Muscle layer of colon (tissue), 2 donors: Measurements from ENCODE around the gene PCARE.
A peak's percentile ranks its signal among the peaks of the same experiment; 100 is the strongest.

Source experiments
- H3K27ac ChIP-seq: one replicate; pipeline ENCODE4 v1.7.0; 2013; ENCODE audit warnings: low read depth, mild to moderate bottlenecking, low read length, moderate library complexity
- H3K27me3 ChIP-seq, 2 donors: one replicate each; pipeline ENCODE4 v1.7.0; 2013; ENCODE audit warnings: low read length in 2 of 2, mild to moderate bottlenecking in 2 of 2; ENCODE audit not compliant: insufficient read depth in 2 of 2, control insufficient read depth in 1 of 2
- H3K36me3 ChIP-seq: one replicate; pipeline ENCODE4 v1.7.0; 2013; ENCODE audit warnings: mild to moderate bottlenecking, low read length; ENCODE audit not compliant: insufficient read depth
- H3K4me1 ChIP-seq: one replicate; pipeline ENCODE4 v1.7.0; 2013; ENCODE audit warnings: mild to moderate bottlenecking, low read length; ENCODE audit not compliant: insufficient read depth
- H3K4me3 ChIP-seq, 2 donors: one replicate each; pipeline ENCODE4 v1.7.0; 2013; ENCODE audit warnings: low read length in 2 of 2, low read depth in 1 of 2, mild to moderate bottlenecking in 1 of 2, moderate library complexity in 1 of 2
- H3K9ac ChIP-seq: one replicate; pipeline ENCODE4 v1.7.0; 2013; ENCODE audit warnings: low read length
- H3K9me3 ChIP-seq: one replicate; pipeline ENCODE4 v1.7.0; 2013; ENCODE audit warnings: mild to moderate bottlenecking, low read length
- donor health status: abdominal sarcoma.
- donor health status: Adenocarcinoma of cecum.

PCARE gene

DNA sequence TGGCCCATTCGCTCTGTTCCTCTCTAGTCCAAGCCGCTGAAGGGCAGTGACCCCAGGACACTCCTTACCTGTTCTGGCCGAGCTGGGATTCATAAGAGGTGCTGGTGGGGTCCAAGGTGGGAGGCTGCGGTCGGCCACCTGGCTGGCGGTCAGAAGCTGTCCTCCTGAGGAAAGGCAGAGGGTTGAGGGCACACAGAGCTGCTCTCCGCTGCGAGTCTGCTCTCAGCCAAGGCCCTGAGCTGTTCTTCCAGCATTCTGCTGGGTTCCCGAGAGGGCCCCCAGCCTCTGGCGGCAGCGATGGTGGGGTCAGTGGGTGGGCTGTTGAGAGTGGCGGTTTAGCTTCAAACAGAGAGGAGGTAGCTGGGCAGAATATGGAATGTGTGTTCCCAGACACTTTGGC lies 3.8 kb downstream of the PCARE start:
- H3K36me3 ChIP-seq, result no peaks in the 10 kb centered on the region
- no peak overlapping the region for H3K27ac ChIP-seq
- no peaks in the 10 kb centered on the region for H3K9me3 ChIP-seq
- no peaks in the 10 kb centered on the region for H3K27me3 ChIP-seq
- peaks cover 9% of the 10 kb centered on the region for H3K4me1 ChIP-seq
- no peak overlapping the region for H3K9ac ChIP-seq
- no peak overlapping the region for H3K4me3 ChIP-seq

DNA sequence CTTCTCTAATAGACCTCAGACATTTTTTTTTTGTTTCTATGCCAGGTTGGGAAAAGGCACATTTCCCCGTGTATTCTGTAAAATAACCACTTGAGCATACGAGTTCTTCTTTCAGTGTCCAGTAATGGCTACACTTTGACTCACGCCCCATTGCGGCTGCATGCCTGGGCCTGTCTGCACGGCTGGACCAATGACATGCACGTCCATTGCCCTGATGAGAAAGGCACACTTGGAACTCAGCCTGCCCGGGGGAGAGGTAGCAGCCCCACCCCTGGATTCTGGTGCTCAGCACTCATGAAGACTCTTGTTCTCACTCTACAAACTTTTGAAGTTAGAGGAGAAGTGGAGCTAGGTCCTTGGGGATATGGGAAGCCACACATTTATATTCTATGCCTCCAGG lies 5.8 kb downstream of the PCARE start:
- H3K4me3 ChIP-seq, result no peak overlapping the region
- no peak overlapping the region for H3K9ac ChIP-seq
- no peaks in the 10 kb centered on the region for H3K36me3 ChIP-seq
- H3K27ac ChIP-seq, result no peak overlapping the region
- peaks cover 29% of the 10 kb centered on the region for H3K4me1 ChIP-seq
- no peaks in the 10 kb centered on the region for H3K27me3 ChIP-seq
- no peaks in the 10 kb centered on the region for H3K9me3 ChIP-seq

DNA sequence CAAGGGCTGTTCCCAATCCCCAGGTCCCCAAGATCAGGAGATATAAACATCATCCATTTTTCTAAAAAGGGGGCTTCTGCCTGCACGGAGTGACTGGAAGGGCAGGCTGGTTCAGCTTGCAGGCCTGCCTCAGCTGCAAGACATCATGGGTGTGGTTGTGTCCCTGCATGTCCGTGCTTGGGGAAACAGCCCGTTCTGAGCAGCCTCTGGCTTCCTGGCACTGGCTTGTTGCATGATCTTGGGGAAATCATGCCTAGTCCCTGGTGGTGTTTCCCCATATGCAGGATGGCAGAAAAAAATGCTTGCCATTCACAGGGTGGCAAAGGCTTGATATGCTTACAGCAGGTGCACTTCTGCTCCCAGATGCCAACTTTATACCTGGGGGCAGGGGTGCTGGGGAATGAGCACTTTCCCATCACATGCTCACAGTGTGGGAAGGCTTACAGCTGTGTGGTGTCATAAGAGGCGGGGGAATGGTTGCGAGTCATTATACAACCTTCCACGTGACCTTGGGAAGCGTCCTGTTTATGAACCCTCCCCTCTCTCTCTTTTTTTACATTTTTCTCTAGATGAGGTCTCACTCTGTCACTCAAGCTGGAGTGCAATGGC lies 7.2 kb downstream of the PCARE start:
- Histone ChIP-seq H3K4me1 (peaks cover 38% of the 10 kb centered on the region), H3K4me3 (no peak overlapping the region), H3K9ac (no peak overlapping the region), H3K36me3 (no peaks in the 10 kb centered on the region), H3K9me3 (no peaks in the 10 kb centered on the region), H3K27me3 (no peaks in the 10 kb centered on the region), H3K27ac (no peak overlapping the region)

DNA sequence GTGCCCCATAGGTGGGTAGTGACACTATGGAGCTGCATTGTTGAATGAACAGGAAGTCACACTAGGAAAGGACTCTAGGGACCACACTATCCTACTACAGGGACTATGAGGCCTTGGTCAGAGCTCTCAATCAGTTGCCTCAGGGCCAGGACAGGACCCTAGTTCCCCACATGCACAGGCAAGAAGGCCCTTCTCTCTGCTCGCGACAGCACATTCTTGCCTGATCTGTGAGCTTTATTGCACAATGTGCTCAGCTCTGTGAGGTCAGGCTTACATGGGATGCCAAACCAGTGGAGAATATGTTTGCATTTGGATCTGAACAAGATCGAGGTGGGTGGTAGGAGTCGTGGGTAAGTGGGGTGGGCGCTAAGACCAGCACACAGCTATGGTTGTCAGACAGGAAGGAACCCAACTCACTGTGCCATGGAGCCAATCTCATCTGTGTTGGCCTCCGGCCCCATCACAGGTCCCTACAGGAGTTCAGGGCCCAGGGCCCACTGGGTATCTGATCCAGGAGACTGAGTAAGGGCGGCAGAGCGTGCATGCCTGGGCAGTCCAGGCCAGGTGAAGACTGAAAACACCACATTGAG lies 8.0 kb downstream of the PCARE start:
- Histone ChIP-seq H3K27me3 (no peaks in the 10 kb centered on the region), H3K4me3 (no peak overlapping the region), H3K9ac (no peak overlapping the region), H3K36me3 (no peaks in the 10 kb centered on the region), H3K9me3 (no peaks in the 10 kb centered on the region), H3K4me1 (peaks cover 42% of the 10 kb centered on the region), H3K27ac (no peak overlapping the region)

DNA sequence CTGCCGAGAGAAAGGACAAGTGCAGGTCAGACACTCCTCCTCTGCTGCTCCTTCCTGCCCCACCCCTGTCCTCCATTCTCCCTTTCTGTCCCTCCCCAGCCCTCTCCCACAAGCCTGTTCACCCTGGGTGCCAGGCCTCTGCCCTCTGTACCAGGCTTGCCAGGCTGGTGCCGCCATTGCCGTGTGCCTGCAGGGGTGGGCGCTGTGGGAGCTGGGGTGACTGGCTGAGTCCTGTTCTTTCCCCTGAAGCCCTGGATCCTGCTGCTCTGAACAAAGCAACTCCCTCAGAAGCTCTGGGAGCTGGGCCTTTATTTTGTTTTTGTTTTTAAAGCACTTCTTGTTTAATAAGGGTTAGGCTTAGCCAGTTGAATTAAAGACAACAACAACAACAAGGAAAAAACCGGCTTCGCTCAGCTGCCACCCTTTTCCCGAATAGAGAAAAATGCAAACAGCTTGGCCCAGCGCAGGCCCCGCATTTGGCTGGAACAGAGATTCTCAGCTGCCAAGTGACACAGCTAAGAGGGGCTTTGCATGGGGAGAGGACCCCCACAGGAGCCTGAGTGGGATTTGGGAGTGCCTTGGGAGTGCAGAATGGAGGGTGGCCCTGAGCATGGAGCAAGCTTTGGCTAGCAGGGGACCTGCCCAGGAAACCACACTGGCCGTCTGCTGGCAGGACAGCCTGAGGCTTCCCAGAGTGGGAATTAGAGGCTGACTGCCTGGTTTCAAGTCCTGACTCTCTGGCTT lies 9.1 kb downstream of the PCARE start:
- H3K4me1 ChIP-seq, result peaks cover 42% of the 10 kb centered on the region
- peak overlapping the region in 1 of 2 donors; percentile 26 for H3K4me3 ChIP-seq
- H3K9me3 ChIP-seq, result no peaks in the 10 kb centered on the region
- H3K36me3 ChIP-seq, result no peaks in the 10 kb centered on the region
- peak overlapping the region; percentile 76 for H3K27ac ChIP-seq
- no peaks in the 10 kb centered on the region for H3K27me3 ChIP-seq
- peak overlapping the region; percentile 21 for H3K9ac ChIP-seq

DNA sequence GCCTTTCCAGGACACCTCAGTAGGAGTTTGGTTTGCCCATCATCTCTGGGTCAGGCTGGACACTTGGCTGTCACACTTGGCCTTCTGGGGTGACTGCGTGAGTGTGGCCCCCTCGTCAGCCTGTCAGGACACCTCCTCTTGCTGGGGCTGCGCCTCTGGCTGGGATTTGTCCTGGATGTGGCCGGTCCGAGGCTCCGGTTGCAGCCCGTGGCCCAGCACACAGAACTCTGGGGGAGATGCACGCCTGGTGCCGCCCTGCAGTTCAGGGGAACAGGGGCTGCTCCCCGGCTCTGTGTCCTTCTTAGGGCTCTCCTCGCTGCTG lies 9.6 kb downstream of the PCARE start:
- peaks cover 42% of the 10 kb centered on the region for H3K4me1 ChIP-seq
- no peaks in the 10 kb centered on the region for H3K27me3 ChIP-seq
- peak overlapping the region in 1 of 2 donors; percentile 51 for H3K4me3 ChIP-seq
- H3K27ac ChIP-seq, result peak overlapping the region; percentile 76
- no peaks in the 10 kb centered on the region for H3K9me3 ChIP-seq
- H3K36me3 ChIP-seq, result no peaks in the 10 kb centered on the region
- H3K9ac ChIP-seq, result peak overlapping the region; percentile 21

DNA sequence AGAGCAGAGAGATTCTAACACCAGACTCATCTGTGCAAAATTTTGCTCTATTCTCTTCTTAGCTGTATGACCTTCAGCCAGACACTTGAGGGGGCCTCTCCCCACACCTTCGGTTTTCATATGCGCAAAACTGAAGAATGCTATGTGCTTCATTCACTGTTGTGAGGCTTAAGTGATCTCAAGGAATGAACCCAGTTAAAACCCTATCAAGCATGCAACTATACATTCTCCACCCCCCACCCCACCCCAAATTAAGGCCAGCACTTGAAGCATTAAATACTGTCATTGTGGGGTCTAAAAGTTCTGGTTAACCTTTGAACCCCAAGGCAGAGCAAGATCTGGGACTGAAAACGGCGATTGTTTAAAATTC lies 10.0 kb downstream of the PCARE start:
- H3K27me3 ChIP-seq, result no peaks in the 10 kb centered on the region
- peak overlapping the region; percentile 21 for H3K9ac ChIP-seq
- no peaks in the 10 kb centered on the region for H3K36me3 ChIP-seq
- peaks cover 42% of the 10 kb centered on the region for H3K4me1 ChIP-seq
- H3K9me3 ChIP-seq, result no peaks in the 10 kb centered on the region
- H3K27ac ChIP-seq, result peak overlapping the region; percentile 76
- peak overlapping the region in 1 of 2 donors; percentile 51 for H3K4me3 ChIP-seq

DNA sequence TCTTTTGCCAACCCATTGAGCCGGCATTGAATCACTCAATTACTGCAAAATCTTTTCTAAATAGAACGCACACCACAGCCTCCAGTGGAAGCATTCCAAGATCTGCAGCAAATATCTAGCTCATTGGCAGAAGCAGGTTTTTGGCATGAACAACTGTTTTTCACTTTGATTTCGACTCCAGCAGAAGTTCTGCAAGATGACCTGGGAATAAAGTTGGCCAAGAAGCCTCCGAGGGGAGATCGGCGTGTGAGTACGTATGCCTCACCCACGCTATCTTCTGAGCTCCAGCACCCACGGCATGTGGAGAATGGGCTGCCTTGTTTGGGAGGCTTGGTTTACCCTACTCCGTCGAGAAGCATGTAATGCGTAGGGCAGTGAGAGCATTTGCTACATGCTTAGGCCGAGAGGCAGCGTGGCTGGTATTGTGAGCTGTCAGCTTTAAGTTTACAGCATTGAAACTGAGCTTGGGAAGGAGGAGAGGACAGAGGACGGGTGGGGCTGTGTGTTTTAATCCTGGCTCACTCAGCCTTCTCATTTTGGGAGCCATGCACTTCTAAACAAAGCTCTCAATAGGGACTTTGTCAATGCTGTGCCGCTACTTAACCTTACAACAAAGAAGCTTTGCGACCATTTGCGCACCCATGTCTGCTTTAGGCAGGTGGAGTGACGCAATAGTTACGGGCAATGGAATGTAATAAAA lies 10.5 kb downstream of the PCARE start:
- H3K27me3 ChIP-seq, result no peaks in the 10 kb centered on the region
- peak overlapping the region in 1 of 2 donors; percentile 51 for H3K4me3 ChIP-seq
- no peaks in the 10 kb centered on the region for H3K9me3 ChIP-seq
- H3K9ac ChIP-seq, result peak overlapping the region; percentile 21
- no peaks in the 10 kb centered on the region for H3K36me3 ChIP-seq
- peaks cover 42% of the 10 kb centered on the region for H3K4me1 ChIP-seq
- peak overlapping the region; percentile 76 for H3K27ac ChIP-seq

DNA sequence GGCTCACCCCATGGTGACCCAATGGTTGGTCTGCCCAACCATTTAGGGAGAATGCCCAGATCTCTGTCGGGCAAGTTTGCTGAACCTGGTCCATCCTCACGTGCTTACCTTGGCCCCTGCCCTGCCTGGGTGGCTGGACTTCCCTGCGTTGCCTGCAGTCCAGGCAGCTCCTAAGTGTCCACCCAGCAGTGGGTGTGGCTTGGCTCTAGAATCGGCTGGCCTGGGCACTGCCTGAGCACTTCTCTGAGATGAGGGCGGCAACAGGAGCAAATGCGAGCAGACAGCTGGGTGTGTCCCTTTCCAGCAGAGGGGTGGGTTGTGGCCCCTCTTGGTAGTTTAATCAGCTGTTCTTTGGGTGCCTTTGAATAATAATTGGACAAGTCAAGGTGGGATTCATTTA lies 11.3 kb downstream of the PCARE start:
- peak overlapping the region; percentile 76 for H3K27ac ChIP-seq

DNA sequence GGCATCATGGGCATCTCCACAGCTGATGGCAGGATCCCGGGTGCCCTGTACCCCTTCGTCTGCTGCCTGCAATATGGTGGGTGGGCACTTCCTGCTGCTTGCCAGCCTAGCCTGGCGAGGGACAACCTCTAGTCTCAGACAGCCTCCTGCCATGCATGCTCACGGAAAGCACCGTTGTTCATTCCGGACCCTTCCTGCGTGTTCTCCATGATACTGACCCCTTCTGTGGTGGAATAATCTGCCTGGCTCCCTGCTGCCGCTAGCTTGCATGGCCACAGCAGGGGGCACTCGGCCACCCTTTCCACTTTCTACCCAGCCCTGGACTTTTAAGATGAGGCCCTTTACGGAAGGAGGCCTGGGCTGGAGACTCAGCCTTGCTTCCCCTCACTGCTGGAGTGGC lies 12.0 kb downstream of the PCARE start:
- H3K4me1 ChIP-seq, result peaks cover 42% of the 10 kb centered on the region
- no peak overlapping the region for H3K4me3 ChIP-seq
- no peak overlapping the region for H3K27ac ChIP-seq
- H3K9me3 ChIP-seq, result no peaks in the 10 kb centered on the region
- H3K36me3 ChIP-seq, result no peaks in the 10 kb centered on the region
- H3K9ac ChIP-seq, result no peak overlapping the region
- H3K27me3 ChIP-seq, result no peaks in the 10 kb centered on the region

More for the DNA sequence above, 11.3 kb downstream of the PCARE start:
- Histone ChIP-seq H3K9me3 (no peaks in the 10 kb centered on the region), H3K4me3 (peak overlapping the region in 1 of 2 donors; percentile 51), H3K9ac (no peak overlapping the region), H3K27me3 (no peaks in the 10 kb centered on the region), H3K36me3 (no peaks in the 10 kb centered on the region), H3K4me1 (peaks cover 42% of the 10 kb centered on the region)

DNA sequence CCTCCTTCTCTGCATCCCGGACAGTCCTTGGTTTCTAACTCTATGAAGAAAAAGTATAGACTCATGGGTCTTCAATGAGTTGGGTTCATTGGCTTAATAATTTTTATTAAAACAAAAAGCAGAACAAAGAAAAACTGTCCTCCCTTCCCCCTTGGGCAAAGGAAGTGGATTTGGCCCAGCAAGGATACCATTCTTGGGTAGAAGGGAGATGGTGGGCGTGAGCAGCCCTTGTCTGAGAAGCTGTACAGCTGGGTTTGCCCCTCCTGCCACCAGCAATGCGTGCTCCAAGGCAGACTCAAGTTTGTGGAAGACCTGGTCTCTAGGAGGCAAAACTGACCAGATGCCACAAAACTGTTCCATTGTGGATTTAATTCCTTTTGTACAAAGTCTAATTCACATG lies 12.7 kb downstream of the PCARE start:
- Histone ChIP-seq H3K4me3 (no peak overlapping the region), H3K4me1 (peaks cover 42% of the 10 kb centered on the region), H3K9ac (no peak overlapping the region), H3K36me3 (no peaks in the 10 kb centered on the region), H3K27me3 (no peaks in the 10 kb centered on the region), H3K27ac (no peak overlapping the region), H3K9me3 (no peaks in the 10 kb centered on the region)
